Forelimb muscle (tissue), 1 donor: ENCODE measurements around the gene GVQW3. TPM values are rescaled to one million over a fixed set of nuclear protein-coding genes. Genes with fewer than 3 reads are reported as not detected.
"Not testable (repeated sequence)": the region's sequence is repeated elsewhere in the genome, so short reads cannot be mapped to it uniquely, and the experiment has no call there.

ENCODE experiments used
- DNase-seq: peaks from one replicate; pipeline ENCODE4 v3.0.0-alpha.2; 2013; ENCODE audit warnings: low read depth
- polyA plus RNA-seq: library from polyadenylated mRNA; unstranded; fragments of 120-200 nt; gene quantifications from one replicate; pipeline ENCODE4 v1.2.1, GENCODE V29; 2013; ENCODE audit not compliant: insufficient read length

Gene GVQW3
- polyA plus RNA-seq, 1 donor, result 4.5 TPM

GRCh38 chr11:76385903-76386302, 4.8 kb downstream of the GVQW3 start:
- no peak for DNase-seq

GRCh38 chr11:76388408-76388807, 7.3 kb downstream of the GVQW3 start:
- no peak for DNase-seq

GRCh38 chr11:76391021-76391420, 9.9 kb downstream of the GVQW3 start:
- no peak for DNase-seq

GRCh38 chr11:76391811-76392475, 10.8 kb downstream of the GVQW3 start:
- DNase-seq, result no peak

- DNase-seq, result no peak
Measured at GRCh38 chr11:76392870-76393269, 11.7 kb downstream of the GVQW3 start.

GRCh38 chr11:76394411-76394810, 13.3 kb downstream of the GVQW3 start:
- DNase-seq, result no peak

GRCh38 chr11:76395296-76395695, 14.2 kb downstream of the GVQW3 start:
- DNase-seq, result no peak

- DNase-seq, result no peak
Measured at GRCh38 chr11:76397383-76397782, 16.3 kb downstream of the GVQW3 start.

- DNase-seq, result no peak
Measured at GRCh38 chr11:76400967-76401366, 19.8 kb downstream of the GVQW3 start.

GRCh38 chr11:76401484-76401883, 20.4 kb downstream of the GVQW3 start:
- not testable (repeated sequence) for DNase-seq

GRCh38 chr11:76406359-76406758, 25.2 kb downstream of the GVQW3 start:
- DNase-seq, result no peak

- DNase-seq, result no peak
Measured at GRCh38 chr11:76408171-76408965, 27.2 kb downstream of the GVQW3 start.

GRCh38 chr11:76410851-76411357, 29.8 kb downstream of the GVQW3 start:
- peak; percentile 6 for DNase-seq

- DNase-seq, result no peak
Measured at GRCh38 chr11:76415073-76415472, 34.0 kb downstream of the GVQW3 start.

GRCh38 chr11:76419896-76420295, 38.8 kb downstream of the GVQW3 start:
- DNase-seq, result no peak

GRCh38 chr11:76424379-76424778, 43.3 kb downstream of the GVQW3 start:
- no peak for DNase-seq

- DNase-seq, result no peak
Measured at GRCh38 chr11:76424891-76425290, 43.8 kb downstream of the GVQW3 start.

- no peak for DNase-seq
Measured at GRCh38 chr11:76426660-76427059, 45.5 kb downstream of the GVQW3 start.

GRCh38 chr11:76436020-76436419, 54.9 kb downstream of the GVQW3 start:
- no peak for DNase-seq

GRCh38 chr11:76443268-76443980, 62.3 kb downstream of the GVQW3 start:
- no peak for DNase-seq

- no peak for DNase-seq
Measured at GRCh38 chr11:76444065-76444383, 62.9 kb downstream of the GVQW3 start.

GRCh38 chr11:76444384-76445120, 63.4 kb downstream of the GVQW3 start, which contains the start of gene EMSY:
Gene EMSY (plus strand): TSS chr11:76445018. CDS start chr11:76446939, 1,921 bp downstream.
- DNase-seq, result peak; percentile 100
